ENCODE results near the gene DAPP1.

GRCh38 chr4:99915449-99915848 is 98.8 kb downstream of the DAPP1 start:
- no peak for TF ChIP-seq CTCF (conservative IDR thresholded peaks at IDR 0.05; ENCODE audit: low read depth, low read length)
- TF ChIP-seq EZH2 (IDR thresholded peaks at IDR 0.05; ENCODE audit: borderline replicate concordance, low read depth, low read length, poor library complexity, severe bottlenecking) = no peak
